GM21423 (cell line): ENCODE results near the gene PFDN4.

ENCODE experiments used
- ATAC-seq: cut with Tn5 transposase; IDR thresholded peaks from one replicate; pipeline ENCODE4 v1.9.1; 2021; ENCODE audit warnings: mild to moderate bottlenecking, moderate library complexity; ENCODE audit not compliant: unreplicated experiment

Gene PFDN4

DNA sequence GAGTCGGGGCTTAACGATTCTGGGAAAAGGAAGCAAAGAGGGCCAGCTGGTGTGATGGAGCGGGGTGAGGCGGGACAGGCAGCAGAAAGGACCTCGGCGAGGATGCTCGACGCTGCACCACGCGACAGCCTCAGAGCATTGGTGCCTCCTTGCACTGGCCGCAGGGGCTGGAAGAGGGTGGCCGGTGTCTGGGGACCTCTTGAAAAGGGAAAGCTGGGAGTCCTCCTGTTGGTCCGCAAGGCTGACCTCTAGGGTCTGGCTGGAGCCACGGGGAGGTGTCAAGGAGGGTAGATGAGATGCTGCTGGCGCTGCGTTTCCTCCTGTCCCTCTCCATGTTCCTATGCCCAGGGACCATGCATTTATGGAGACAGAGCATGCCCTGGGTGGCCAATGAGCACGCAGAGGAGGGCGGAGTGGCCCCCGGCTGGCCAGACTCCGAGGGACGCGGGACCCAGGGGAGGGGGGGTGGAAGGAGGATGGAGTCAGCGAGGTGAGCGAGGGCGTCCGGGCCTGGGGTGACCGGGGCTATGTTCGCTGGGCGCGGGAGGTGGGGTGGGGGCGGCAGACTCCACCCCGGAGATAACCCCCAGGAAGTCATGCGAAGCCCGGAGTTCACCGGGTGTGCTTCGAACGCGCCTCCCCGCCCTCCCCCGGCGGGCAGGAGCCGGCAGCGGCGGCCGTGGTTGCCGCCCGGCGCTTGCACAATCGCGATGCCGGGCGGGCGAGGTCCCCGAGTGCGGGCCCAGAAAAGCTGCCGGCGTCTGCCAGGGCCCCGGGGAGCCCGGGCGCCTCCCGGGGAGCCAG, 34.0 kb upstream of the PFDN4 start, which contains the start of gene CYP24A1:
CYP24A1 (minus strand) TSS at position 334 of the 804 bp plus-strand sequence. CDS start 407 bp downstream, outside the sequence.
- no peak for ATAC-seq

DNA sequence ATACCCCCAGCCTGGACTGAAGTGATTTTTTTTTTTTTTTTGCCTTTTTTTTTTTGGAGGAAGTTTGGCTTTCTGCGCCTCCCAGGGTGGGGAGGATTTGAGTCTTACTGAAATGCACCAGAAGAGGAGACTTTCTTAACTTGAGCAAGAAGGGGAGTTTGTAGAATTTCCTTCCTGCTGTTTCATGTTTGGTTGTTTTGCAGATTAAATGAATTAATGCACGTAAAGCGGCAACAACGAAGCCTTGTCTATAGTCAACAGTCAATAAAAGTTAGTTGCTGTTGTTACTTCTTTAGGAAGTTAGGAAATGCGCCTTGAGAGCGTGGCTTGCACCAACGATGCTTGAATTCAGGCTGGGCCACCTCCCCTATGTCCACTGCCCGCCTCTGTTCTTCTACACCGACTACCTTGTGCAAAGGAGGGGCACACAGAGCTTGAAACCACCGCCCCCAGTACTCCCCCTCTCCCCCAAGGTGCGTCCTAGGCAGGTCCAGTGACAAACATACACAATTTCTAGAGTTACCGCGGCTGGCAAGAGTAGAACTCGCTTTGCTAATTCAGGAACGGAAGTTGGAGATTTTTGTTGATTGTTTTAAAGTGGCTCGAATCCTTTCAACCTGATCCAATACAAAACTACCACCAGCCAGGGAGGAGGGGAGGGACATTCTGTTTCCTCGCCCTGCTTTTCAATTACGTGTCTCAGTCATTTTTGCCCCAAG, 33.3 kb upstream of the PFDN4 start:
- no peak for ATAC-seq

DNA sequence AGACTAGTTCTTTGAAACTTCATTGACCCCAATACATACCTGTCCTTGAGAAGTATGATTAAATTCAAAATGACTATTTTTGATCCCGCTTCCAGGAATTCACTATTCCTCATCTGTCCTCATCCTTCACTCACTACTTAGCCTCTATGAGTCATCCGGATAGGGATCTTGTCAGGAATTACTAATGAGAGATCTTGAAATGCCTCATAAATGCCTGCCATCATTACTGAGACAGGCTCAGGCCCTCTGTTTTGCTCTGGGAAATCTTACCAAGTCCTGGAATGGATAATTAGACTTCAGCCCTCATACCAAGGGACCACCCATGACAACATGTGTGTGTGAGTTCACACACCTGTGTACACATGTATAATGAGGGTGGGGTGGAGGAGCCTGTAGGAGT, 31.3 kb upstream of the PFDN4 start:
- no peak for ATAC-seq

DNA sequence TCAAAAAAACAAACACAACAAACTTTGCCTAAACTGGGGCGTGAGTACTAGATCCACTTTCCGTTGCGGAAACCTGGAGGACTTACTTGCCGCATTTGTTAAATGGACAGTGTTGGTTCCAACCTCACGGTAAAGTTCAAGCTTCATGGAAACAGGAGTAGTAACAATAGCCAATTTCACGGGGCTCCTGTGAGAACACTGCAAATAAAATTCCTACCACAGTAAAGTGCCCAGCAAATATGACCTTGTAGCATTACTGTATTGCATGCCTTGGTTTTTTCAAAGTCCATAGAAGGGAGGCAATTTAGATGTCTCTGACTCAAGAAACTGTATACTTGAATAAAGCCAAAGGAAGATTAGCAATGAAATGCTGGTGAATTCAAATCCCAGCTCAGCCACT, 30.5 kb upstream of the PFDN4 start:
- ATAC-seq, result no peak

DNA sequence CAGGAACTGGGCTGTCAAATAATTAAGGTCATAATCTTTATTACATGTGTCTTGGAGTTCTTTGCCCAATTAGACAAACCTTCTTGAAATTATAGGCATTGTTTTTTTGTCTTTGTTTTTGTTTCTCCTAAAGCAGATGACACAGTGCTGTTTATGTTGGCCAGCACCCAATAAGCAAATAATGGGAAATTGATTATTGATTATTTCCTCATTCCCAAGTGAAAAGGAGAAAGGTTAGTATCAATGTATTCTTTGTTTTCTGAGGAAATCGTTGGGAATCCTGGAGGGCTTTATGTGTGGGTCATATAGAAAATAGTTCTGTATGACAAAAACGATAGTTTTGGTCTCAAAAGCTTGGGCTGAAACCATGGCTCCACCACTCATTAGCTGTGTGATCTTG, 29.6 kb upstream of the PFDN4 start:
- ATAC-seq, result no peak

DNA sequence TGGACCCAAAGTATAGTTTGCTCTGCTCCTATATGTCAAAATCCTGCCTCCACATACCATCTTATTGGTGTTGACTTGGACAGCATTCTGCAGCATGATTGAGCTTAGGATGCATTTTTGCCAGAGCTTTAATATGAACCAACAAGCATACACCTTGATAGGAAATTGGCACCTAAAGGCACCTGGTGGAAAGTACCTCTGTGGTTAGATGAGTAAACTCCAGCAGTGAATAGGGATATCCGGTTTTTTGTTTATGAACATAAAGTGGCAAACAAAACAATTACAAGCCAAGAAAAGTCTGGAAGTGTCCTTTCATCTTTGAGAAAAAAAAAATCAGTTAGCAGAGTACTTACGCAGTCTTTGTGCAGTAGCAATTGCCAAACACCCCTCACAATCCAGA, 27.9 kb upstream of the PFDN4 start:
- no peak for ATAC-seq

DNA sequence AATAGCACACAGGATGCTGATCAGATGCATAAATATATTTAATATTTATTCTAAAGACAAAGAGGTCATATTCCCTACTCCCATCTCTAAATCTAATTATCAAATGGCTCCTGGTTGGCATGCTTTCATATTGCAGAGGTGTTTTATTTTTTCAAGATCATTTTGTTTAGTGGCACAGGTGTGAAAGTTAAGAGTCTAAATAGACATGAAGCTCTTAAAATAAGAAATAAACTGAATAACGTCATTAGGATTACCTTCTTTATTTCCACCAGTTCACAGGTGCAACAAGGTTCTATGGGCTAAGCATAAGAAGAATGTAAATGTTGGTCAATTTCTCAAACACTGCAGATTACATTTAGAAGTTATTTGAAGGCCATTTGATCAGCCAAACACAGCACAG, 27.0 kb upstream of the PFDN4 start:
- ATAC-seq, result no peak

DNA sequence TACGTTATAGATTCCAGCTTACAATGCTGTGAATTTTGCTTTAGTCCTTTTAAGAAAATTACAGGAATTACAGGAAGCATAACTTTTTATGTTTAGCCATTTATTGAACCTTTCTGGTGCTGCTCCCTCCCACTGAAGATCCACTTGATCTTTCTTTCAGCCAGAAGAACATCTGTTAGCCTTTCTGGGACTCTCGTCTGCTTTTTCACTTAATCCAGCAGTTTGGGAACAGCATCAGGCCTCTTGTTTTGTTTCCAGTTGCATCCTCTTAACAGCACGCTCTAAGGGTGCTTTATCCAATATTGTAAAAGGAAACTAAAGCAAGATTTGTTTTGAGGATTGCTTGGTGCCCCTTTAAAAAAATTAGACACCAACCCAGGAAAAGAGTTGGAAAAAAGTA, 23.8 kb upstream of the PFDN4 start:
- no peak for ATAC-seq

DNA sequence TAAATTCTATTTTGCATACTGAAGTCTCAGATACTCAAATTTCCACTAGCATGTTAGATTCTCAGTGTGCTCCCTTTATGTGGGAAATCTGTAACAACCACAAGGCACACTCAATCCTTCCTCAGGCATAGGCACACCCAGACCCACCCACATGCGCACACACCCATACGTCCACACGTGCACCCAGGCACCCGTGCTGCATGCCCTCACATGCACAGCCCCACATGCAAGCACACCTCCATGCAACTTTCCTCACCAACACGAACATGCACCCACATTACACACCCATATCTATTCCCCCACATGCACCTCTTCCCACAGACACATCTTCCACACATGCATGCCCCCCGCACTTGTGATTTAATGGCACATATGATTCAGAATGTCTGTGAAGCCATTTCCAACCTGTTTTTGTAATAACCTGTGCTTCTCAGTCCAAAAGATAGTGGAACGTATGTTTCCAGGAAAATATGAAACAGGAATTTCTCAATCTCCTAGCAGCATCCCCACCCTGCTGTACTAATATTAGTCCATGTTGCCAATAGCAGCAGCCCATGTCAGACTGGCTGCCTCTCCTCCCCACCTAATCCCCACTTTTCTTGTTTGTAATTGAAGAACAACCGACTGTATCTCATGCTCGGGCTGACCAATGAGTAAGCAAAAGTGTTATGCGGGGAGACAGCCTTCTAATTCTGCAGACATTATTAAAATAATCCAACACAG, 22.8 kb upstream of the PFDN4 start:
- ATAC-seq, result no peak

DNA sequence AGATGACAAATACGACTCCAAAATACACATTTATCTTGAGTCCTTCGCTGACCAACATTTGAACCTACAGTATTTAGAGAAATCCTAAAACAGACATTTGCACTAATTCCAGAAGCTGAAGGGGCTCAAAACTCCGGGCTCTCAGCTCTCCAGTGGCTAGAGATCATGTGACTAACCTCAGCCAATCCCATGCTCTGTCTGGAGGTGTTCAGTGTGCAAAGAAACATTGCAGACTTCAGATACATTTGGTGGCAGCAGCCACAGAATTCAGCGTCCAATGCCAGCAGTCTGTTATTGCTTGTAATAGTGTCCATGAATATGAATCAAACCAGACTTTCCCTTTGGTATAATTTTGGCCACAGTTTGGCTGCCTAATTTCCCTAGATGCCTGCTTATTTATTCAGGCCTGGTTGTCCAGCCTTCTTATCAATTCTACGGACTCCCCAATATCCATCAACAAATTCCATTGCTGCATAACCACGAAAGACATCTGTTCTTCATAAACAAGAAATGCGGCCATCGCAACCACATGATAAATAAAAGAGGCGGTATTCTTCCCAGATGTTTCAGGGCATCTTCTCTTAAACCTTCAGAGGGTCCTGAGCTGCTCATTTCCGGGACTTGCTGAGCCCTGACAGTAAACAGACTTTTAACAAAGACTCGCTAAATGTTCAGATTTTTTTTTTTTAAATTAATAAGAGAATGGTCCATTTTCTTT, 19.6 kb upstream of the PFDN4 start:
- no peak for ATAC-seq

DNA sequence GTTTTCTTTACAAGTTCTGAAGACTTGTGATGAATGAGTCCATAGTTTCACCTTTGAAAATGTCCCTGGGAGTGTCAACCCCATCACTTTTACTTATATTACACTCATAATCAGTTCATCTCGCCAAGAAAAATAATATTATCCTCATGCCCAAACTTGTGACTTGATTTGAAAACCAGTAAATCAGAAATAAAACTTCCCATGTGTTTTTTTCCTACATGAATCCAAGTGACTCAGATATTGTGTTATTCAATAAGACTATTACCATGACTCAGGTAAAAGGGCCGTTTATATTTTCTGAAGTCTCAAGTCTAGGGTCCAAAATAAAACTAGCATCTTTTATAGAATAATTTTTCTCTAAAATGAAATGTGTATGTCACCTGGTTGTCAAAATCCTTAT, 18.3 kb upstream of the PFDN4 start:
- no peak for ATAC-seq

DNA sequence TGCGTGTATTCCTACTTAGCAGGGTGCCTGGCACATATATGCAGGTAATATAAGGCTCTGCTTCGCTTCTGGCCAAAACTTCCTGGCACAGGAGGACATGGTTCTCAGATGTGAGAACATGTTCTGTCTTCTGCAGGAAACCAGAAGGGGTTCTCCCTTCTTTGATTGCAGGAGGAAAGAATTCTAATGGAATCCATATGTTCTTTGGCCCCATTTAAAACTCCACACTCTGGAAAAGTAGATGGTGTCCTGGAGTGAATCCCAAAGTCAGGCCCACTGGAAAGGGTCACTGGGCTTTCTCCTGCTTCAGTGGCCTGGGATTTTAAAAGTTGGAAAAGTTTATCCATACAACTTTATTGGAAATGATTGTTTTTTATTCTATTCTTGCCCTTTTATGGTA, 17.7 kb upstream of the PFDN4 start:
- no peak for ATAC-seq

DNA sequence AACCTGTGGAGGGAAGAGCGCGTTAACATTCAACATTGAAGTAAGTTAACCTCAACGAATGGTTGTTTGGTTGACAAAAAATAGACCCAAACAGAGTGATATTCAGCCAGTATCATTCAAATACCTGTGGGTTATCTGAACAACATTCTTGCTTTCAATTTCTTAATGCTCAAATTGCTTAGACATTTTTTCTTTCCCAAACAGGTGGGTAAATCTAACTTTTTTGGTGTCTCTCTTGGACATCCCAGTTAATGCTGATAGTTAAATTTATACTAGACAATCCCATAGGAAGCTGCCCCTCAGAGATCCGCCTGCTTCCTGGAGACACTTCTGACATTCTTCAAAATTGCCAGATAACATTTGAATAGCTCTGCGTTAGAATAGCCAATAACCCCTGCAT, 14.1 kb upstream of the PFDN4 start:
- ATAC-seq, result no peak

DNA sequence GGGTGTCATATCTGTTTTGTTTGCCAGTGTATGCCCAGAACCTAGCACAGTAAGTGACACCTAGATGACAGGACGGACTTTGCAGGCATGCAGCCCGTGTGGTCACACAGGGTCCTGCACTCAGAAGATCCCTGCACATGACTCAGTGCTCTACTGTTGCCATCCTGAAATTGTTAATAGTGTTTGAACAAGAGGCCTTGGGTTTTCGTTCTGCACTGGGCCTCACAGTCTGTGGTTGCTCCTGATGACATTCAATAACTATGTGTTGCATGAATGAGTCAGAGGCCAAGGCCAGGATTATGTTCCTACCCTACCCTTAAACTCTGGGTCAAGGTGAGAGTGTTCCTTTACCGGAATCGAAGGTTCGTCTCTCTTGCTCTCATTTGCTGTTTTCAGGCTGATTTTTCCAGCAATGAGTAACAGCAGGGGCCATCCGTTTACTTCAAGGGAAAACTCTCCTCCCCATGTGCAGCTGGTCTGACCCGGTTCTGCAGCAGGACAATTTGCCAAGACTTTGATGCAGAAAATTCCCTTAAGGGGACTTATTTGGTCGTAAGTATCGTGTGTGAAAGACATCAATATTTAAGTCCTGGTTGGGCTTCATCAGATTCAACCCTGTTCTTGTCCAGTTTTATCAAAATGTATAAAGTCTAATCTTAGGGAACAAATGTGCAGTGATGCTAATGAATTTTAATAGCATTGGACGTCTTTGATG, 13.0 kb upstream of the PFDN4 start:
- ATAC-seq, result no peak

DNA sequence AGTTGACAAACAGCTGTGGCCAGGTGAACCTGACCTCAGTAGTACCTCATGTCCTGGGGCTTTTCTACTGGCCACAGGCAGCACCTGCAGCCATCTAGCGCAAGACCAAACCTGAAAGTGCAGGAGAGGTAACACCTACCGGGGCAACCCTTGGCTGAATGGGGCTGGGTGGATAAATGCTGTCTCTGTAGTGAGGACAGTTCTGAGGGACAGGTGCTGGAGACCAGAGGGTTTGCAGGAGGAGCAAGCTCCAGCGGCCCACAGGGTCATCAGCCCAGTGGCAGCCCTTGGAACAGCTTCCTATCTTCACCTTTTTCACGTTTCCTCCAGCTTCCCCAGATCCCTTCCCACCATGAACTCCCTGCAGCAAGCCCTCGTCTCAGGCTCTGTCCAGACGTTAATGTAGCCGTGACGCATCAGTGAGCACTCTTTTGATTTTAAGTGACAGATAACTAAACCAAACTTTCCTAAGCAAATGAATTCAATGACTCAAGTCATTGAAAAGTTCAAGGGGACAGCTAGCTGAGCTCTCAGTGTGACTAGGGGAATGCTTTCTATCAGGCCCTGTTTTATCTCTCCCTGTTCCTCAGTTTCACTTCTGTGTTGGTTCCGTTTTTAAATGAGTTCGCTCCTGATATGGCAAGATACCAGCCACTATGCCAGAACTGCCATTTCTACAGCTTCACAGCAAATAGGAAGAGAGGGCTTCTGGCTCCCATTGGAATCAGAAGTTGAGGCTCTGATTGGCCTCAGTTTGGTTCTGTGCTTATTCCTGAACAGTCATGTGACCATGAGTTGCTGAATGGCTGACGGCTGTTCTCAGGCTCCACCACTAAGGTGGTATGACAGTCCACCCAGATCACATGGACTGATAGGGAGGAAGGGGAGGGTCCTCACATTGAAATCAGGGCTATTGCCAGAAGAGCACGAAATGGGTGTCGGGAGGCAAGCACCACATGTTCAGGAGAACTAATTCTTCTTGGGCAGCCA, 12.1 kb upstream of the PFDN4 start:
- ATAC-seq, result no peak

DNA sequence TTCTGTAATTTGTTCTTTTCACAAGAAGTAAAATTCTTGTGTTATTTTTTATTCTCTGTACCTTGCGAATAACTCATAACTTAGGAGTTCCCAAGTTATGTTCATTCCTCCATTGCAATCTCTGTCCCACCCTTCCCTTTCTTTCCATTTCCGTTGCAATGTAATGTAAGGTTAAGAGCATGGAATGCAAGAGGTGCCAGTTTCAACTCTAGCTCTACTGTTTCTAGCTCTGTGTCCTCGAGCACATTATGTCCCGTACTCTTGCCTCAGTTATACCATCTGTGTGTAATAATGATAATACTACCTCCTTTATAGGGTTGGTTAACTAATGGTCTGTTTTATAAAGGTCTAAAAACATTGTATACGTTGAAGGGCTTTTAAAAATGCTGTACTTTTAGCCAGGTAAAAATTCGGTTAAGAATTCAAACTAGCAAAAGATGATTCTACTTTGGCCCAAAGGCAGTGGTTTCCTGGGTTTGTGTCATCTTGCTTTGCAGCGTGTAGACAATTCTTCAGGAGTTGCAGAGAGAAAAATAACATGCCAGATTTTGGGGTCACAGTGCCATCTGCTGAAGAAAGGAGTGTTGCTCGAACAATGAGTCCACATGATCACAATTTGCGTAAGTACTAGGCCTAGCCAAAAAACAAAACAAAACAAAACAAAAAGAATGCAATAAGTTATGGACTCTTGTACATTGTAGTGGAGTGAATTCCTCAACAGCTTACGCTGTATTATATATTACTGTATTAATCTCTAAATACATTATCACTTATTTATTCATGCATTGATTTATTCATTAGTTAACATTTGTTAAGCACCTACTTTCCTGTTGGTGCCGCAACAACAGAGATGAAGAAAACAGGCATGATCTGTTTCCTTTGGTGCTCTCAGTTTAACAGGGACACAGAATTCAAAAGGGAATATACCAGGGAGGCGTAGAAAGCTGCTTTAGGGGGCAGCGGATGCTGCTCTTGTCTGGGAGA, 10.0 kb upstream of the PFDN4 start:
- ATAC-seq, result no peak

DNA sequence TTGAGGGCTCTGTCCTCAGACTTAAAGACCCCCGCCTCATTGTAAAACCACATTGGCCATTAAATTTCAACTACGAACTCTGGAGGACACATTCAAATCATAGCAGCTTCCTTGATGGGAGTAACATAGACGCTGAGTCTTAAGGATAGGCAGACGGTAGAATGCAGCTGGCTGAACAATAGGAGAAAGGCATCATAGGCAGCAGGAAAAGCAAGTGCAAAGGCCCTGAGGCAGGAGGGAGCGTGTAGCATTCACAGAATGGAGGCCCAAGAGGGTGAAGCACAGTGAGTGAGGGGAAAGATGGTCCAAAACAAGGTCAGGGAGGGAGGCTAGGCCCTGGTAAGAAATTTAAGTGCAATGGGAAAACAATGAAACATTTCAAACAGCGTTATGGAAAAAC, 8.6 kb upstream of the PFDN4 start:
- no peak for ATAC-seq

DNA sequence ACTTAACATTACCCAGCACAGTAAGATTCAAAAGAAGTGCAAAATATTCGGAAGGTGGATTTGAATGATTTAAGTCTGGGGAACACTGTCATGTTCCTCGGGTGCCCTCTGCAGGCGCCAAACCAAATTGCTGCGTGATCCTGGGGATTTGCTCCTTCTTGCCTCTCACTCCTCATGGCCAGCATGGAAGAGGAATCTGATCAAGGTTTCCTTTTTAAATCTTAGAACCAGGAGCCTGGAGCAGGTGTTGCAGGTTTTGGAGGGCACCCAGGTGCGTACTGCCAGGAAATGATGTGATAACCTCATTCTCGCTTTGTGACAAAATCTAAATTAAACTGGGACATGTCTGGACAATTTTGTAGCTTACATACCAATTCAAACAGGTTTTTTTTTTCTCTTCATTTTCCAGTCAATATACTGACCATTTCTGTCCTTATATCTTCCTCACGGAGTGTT, 8.1 kb upstream of the PFDN4 start:
- ATAC-seq, result no peak
